Panc1 (cell line): ENCODE measurements around the gene BARD1.

Source experiments
- CTCF ChIP-seq: fragments of 450-650 bp; IDR thresholded peaks from 2 replicates; pipeline ENCODE4 v1.5.1; 2017; ENCODE audit warnings: mild to moderate bottlenecking
- POLR2AphosphoS5 ChIP-seq: IDR thresholded peaks from 2 replicates; pipeline ENCODE4 v1.6.1; 2012; ENCODE audit warnings: mild to moderate bottlenecking, low read depth, low read length, moderate library complexity
- REST ChIP-seq, 2 experiments: IDR thresholded peaks; 2 replicates each; pipeline ENCODE4 v1.6.1; 2011 to 2012; ENCODE audit warnings: low read depth in 2 of 2, control low read depth in 1 of 2, low read length in 1 of 2, mild to moderate bottlenecking in 1 of 2, moderate library complexity in 1 of 2; ENCODE audit not compliant: insufficient read depth in 1 of 2
- TCF7L2 ChIP-seq: IDR thresholded peaks from 2 replicates; pipeline ENCODE4 v1.6.1; 2011; ENCODE audit warnings: mild to moderate bottlenecking, low read depth, low read length, inconsistent platforms

- TF ChIP-seq CTCF (no peak), REST (IDR thresholded peaks at IDR 0.05; ENCODE audit: insufficient read depth in 1 of 2, low read depth in 2 of 2, low read length in 1 of 2) (no peak), POLR2AphosphoS5 (no peak), TCF7L2 (no peak)
Observed at GRCh38 chr2:214781226-214781625, 28.3 kb downstream of the BARD1 start.
